CD4-positive, alpha-beta memory T cell (primary cell): ENCODE measurements around the gene DCTN4. TPM values are rescaled to one million over a fixed set of nuclear protein-coding genes. Genes with fewer than 3 reads are reported as not detected.

Experiments
- CTCF ChIA-PET: fragments of 350-600 bp; sonication (Branson Sonifier 250); formaldehyde crosslinking; loops from one replicate; lab custom pipeline; 2021; ENCODE audit warnings: inconsistent platforms; ENCODE audit not compliant: partially characterized antibody; lab: Charles Lee
- POLR2A ChIA-PET: fragments of 350-600 bp; sonication (Branson Sonifier 250); formaldehyde crosslinking; loops from one replicate; lab custom pipeline; 2021; ENCODE audit not compliant: partially characterized antibody; lab: Charles Lee
- DNase-seq, 5 donors: peaks; one replicate each; pipeline versions ENCODE4 v3.0.0 to v3.0.0-alpha.2; 2020 to 2022; ENCODE audit warnings: mixed read lengths in 1 of 5
- H3K27ac ChIP-seq: one replicate; pipeline ENCODE4 v1.7.0; 2013; ENCODE audit warnings: low read depth, low read length
- H3K27me3 ChIP-seq: 2 replicates; pipeline ENCODE4 v1.7.0; 2013; ENCODE audit warnings: mild to moderate bottlenecking, low read length, moderate library complexity; ENCODE audit not compliant: insufficient read depth
- H3K36me3 ChIP-seq: 2 replicates; pipeline ENCODE4 v1.7.0; 2013; ENCODE audit warnings: mild to moderate bottlenecking, low read length, moderate library complexity; ENCODE audit not compliant: insufficient read depth
- H3K4me1 ChIP-seq: 2 replicates; pipeline ENCODE4 v1.7.0; 2013; ENCODE audit warnings: mild to moderate bottlenecking, low read length, moderate library complexity; ENCODE audit not compliant: insufficient read depth
- H3K4me3 ChIP-seq, 2 donors: one replicate each; pipeline ENCODE4 v1.7.0; 2013; ENCODE audit warnings: low read length in 2 of 2, mild to moderate bottlenecking in 1 of 2
- H3K9me3 ChIP-seq, 2 donors: one replicate each; pipeline ENCODE4 v1.7.0; 2013; ENCODE audit warnings: low read length in 2 of 2, control low read depth in 1 of 2; ENCODE audit not compliant: control insufficient read depth in 1 of 2
- H3K27ac Mint-ChIP-seq, 7 donors: one replicate each; pipeline ENCODE4 v1.8.0; 2020 to 2021; ENCODE audit warnings: mixed read lengths in 7 of 7, mild to moderate bottlenecking in 6 of 7, inconsistent platforms in 3 of 7, moderate library complexity in 3 of 7
- H3K27me3 Mint-ChIP-seq, 2 donors: one replicate each; pipeline ENCODE4 v1.8.0; 2020 to 2021; ENCODE audit warnings: mixed read lengths in 2 of 2
- H3K36me3 Mint-ChIP-seq, 2 donors: one replicate each; pipeline ENCODE4 v1.8.0; 2020 to 2021; ENCODE audit warnings: mixed read lengths in 2 of 2, inconsistent platforms in 1 of 2, mild to moderate bottlenecking in 1 of 2
- H3K4me1 Mint-ChIP-seq, 4 donors: one replicate each; pipeline ENCODE4 v1.8.0; 2020 to 2021; ENCODE audit warnings: mixed read lengths in 4 of 4, mild to moderate bottlenecking in 1 of 4
- H3K4me3 Mint-ChIP-seq, 8 donors: one replicate each; pipeline ENCODE4 v1.8.0; 2020 to 2021; ENCODE audit warnings: mixed read lengths in 8 of 8, mild to moderate bottlenecking in 7 of 8, moderate library complexity in 6 of 8, inconsistent platforms in 3 of 8
- H3K9me3 Mint-ChIP-seq, 8 donors: one replicate each; pipeline ENCODE4 v1.8.0; 2020 to 2021; ENCODE audit warnings: mixed read lengths in 8 of 8, mild to moderate bottlenecking in 5 of 8, inconsistent platforms in 3 of 8, moderate library complexity in 1 of 8
- intact Hi-C: fragments of 100-400 bp; cut with micrococcal nuclease; formaldehyde crosslinking; loops from one replicate; pipeline ENCODE4 v1.15.1; 2023
- polyA plus RNA-seq, 2 donors: library from polyadenylated mRNA; unstranded; fragments of 300-500 nt; fragmentation: Illumina TruSeq; gene quantifications; one replicate each; pipeline ENCODE4 v1.2.3, GENCODE V29; 2021
- total RNA-seq, 2 experiments: library from RNA; stranded (reverse); gene quantifications; one replicate each; pipeline ENCODE4 v1.2.3, GENCODE V29; 2021

Gene DCTN4
- total and polyA plus RNA-seq, 4 experiments from 2014 or later = 8.8 to 46.0 (median 27.3) TPM

DNA sequence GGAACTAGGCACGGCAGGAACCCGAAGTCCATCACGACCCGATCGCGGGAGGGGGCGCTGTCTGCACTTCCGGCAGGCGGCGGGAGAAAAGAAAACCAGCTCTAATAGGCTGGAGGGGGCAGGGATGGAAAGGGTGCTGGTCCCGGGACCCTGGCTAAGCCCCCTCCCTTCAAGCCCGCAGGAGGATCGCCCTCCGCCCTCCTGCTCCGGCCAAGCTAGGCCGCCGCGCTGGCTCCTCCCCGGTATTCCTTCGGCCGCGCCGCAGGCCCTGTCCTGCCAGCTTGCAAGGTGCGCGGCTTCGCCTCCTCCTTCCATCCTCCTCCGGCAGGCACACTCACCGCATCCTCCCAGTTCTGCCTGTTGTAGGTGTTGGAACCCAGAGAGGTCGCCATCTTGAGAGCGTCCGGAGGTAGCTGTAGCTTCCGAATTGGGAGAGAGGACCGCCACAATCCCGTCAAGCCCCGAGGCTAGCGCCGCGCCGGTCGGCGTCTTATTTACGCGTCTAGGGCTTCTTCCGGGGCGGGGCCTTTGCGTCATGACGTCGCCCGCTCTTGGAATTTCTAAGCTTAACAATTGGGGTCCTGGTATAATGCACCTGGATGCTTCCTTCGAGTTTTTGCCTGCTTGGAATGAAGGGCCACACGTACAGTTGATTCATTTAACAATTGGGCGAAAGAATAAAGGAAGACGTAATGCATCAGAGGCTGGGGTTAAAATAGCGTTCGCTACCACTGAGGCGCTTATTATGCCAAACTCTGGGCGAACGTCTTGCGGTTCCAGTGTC, 58.0 kb downstream of the DCTN4 start, which contains the start of gene RBM22:
Gene RBM22, minus strand, starts transcription at position 469 of the 784 bp plus-strand sequence. Its CDS starts 77 bp downstream, at position 392.
- Histone ChIP-seq H3K4me1 (peaks cover 23% of the 10 kb centered on the region), H3K4me3 (peak within 1 kb of the TSS; percentile 92 to 93), H3K27ac (peak within 1 kb of the TSS; percentile 94), H3K36me3 (peaks cover 32% of the 10 kb centered on the region), H3K9me3 (no peaks in the 10 kb centered on the region), H3K27me3 (no peaks in the 10 kb centered on the region)
- Mint-ChIP-seq H3K27ac (peak within 1 kb of the TSS in 1 of 7 donors; percentile 84), H3K27me3 (no peaks in the 10 kb centered on the region), H3K4me1 (peaks cover 0 to 12% (median 4%) of the 10 kb centered on the region in 4 donors), H3K36me3 (peaks cover 16 to 32% of the 10 kb centered on the region in 2 donors), H3K9me3 (no peaks in the 10 kb centered on the region), H3K4me3 (peak within 1 kb of the TSS in 1 of 8 donors; percentile 60)
- intact Hi-C loops = loop anchor here (1.0 to 5.0 kb wide), 11 partner anchors 44 to 552 kb away; partner anchors contain the start of genes CD74, GM2A, RPS14 and TCOF1
- ChIA-PET POLR2A (interaction anchor here (0.7 to 3.8 kb wide), 37 partner anchors 8 to 1150 kb away, joined by 3 to 53 read pairs (median 4); partner anchors contain the start of genes CD74, CSNK1A1, DCTN4 and GM2A), CTCF (interaction anchor here (0.7 to 4.7 kb wide), 33 partner anchors 8 to 552 kb away, joined by 3 to 71 read pairs (median 6); partner anchors contain the start of genes DCTN4, GM2A, IRGM and SMIM3)
- DNase-seq = peak; percentile 90 to 95 (median 91)

- Mint-ChIP-seq H3K27ac (no peak overlapping the region), H3K9me3 (no peaks in the 10 kb centered on the region), H3K4me1 (peaks cover 0 to 12% (median 4%) of the 10 kb centered on the region in 4 donors), H3K4me3 (no peak overlapping the region), H3K27me3 (no peaks in the 10 kb centered on the region), H3K36me3 (peaks cover 21 to 38% of the 10 kb centered on the region in 2 donors)
- Histone ChIP-seq H3K4me3 (peak overlapping the region; percentile 92 to 93), H3K4me1 (peaks cover 23% of the 10 kb centered on the region), H3K9me3 (no peaks in the 10 kb centered on the region), H3K27me3 (no peaks in the 10 kb centered on the region), H3K27ac (peak overlapping the region; percentile 94), H3K36me3 (peaks cover 38% of the 10 kb centered on the region)
- intact Hi-C loops = loop anchor here (1.0 to 5.0 kb wide), 5 partner anchors 44 to 553 kb away; partner anchors contain the start of gene GM2A
- POLR2A ChIA-PET = interaction anchor here (0.7 to 3.8 kb wide), 25 partner anchors 9 to 1149 kb away, joined by 3 to 53 read pairs (median 5); partner anchors contain the start of genes CD74, CSNK1A1, DCTN4 and HMGXB3
- DNase-seq = no peak
- CTCF ChIA-PET = interaction anchor here (0.7 to 4.7 kb wide), 31 partner anchors 8 to 415 kb away, joined by 3 to 71 read pairs (median 6); partner anchors contain the start of genes DCTN4, IRGM and SMIM3
These were observed 58.6 kb downstream of the DCTN4 start for GRCh38 chr5:150700246-150700593.

- peaks cover 0 to 5% (median 2%) of the 10 kb centered on the region in 4 donors for H3K4me1 Mint-ChIP-seq
- no peaks in the 10 kb centered on the region for H3K9me3 ChIP-seq
- H3K36me3 Mint-ChIP-seq = peaks cover 61 to 86% of the 10 kb centered on the region in 2 donors
- H3K27me3 Mint-ChIP-seq = no peaks in the 10 kb centered on the region
- H3K9me3 Mint-ChIP-seq = no peaks in the 10 kb centered on the region
- intact Hi-C loops = no loop called here
- no peak overlapping the region for H3K27ac ChIP-seq
- H3K4me3 ChIP-seq = no peak overlapping the region
- peaks cover 11% of the 10 kb centered on the region for H3K4me1 ChIP-seq
- no peak for DNase-seq
- CTCF ChIA-PET = interaction anchor here (1.1 kb wide), 1 partner anchor 84 kb away, joined by 4 read pairs; the partner anchor contains the start of gene SMIM3
- H3K36me3 ChIP-seq = peaks cover 83% of the 10 kb centered on the region
- H3K27me3 ChIP-seq = no peaks in the 10 kb centered on the region
- POLR2A ChIA-PET = interaction anchor here (1.0 to 1.1 kb wide), 2 partner anchors 64 to 84 kb away, joined by 3 to 5 read pairs; partner anchors contain the start of gene SMIM3
- no peak overlapping the region for H3K4me3 Mint-ChIP-seq
- H3K27ac Mint-ChIP-seq = peak overlapping the region in 1 of 7 donors; percentile 21
These were observed 64.2 kb downstream of the DCTN4 start for GRCh38 chr5:150694612-150695011.

- no peaks in the 10 kb centered on the region for H3K9me3 ChIP-seq
- Mint-ChIP-seq H3K4me3 (no peak overlapping the region), H3K4me1 (no peaks in the 10 kb centered on the region), H3K27me3 (no peaks in the 10 kb centered on the region), H3K36me3 (peaks cover 60 to 79% of the 10 kb centered on the region in 2 donors), H3K27ac (peak overlapping the region in 1 of 7 donors; percentile 55), H3K9me3 (no peaks in the 10 kb centered on the region)
- intact Hi-C loops = no loop called here
- no peak for DNase-seq
- no peaks in the 10 kb centered on the region for H3K27me3 ChIP-seq
- no peak overlapping the region for H3K27ac ChIP-seq
- ChIA-PET CTCF (interaction anchor here (0.6 to 1.3 kb wide), 2 partner anchors 8 to 544 kb away, joined by 4 read pairs; partner anchors contain the start of gene RBM22), POLR2A (interaction anchor here (1.0 kb wide), 1 partner anchor 8 kb away, joined by 4 read pairs; the partner anchor contains the start of gene RBM22)
- H3K4me3 ChIP-seq = no peak overlapping the region
- no peaks in the 10 kb centered on the region for H3K4me1 ChIP-seq
- peaks cover 65% of the 10 kb centered on the region for H3K36me3 ChIP-seq
These were observed 66.5 kb downstream of the DCTN4 start for GRCh38 chr5:150692276-150692675.

GRCh38 chr5:150690760-150691159, 68.1 kb downstream of the DCTN4 start:
- Mint-ChIP-seq H3K4me3 (no peak overlapping the region), H3K36me3 (peaks cover 51 to 72% of the 10 kb centered on the region in 2 donors), H3K4me1 (no peaks in the 10 kb centered on the region), H3K27ac (peak overlapping the region in 1 of 7 donors; percentile 22), H3K9me3 (no peaks in the 10 kb centered on the region), H3K27me3 (no peaks in the 10 kb centered on the region)
- CTCF ChIA-PET = interaction anchor here (0.6 to 1.0 kb wide), 2 partner anchors 10 to 14 kb away, joined by 3 to 5 read pairs; partner anchors contain the start of gene RBM22
- H3K36me3 ChIP-seq = peaks cover 51% of the 10 kb centered on the region
- no peak overlapping the region for H3K27ac ChIP-seq
- POLR2A ChIA-PET = no interaction called here
- DNase-seq = no peak
- H3K4me1 ChIP-seq = no peaks in the 10 kb centered on the region
- no peaks in the 10 kb centered on the region for H3K9me3 ChIP-seq
- H3K27me3 ChIP-seq = no peaks in the 10 kb centered on the region
- intact Hi-C loops = no loop called here
- no peak overlapping the region for H3K4me3 ChIP-seq

DNA sequence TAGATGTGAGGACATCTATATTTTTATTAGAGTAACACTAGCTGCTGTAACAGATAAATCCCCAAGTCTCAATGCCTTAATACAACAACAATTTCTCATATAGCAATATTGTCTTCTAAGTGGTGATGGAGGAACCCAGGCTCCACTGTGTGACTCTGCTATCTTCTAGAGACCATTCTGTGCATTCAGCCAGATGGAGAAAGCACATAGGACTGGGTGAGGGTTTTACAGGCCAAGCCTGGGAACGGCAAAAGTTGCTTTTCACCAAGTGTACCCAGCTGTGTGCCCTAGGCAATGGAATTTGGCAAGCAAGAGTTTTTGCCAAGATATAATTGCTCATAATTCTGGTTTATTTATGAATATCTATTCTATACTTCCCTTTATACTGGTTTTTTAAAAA, 69.7 kb downstream of the DCTN4 start:
- Histone ChIP-seq H3K9me3 (no peaks in the 10 kb centered on the region), H3K27me3 (no peaks in the 10 kb centered on the region), H3K4me1 (no peaks in the 10 kb centered on the region), H3K27ac (no peak overlapping the region), H3K36me3 (peaks cover 35% of the 10 kb centered on the region), H3K4me3 (no peak overlapping the region)
- Mint-ChIP-seq H3K4me1 (no peaks in the 10 kb centered on the region), H3K27me3 (no peaks in the 10 kb centered on the region), H3K4me3 (no peak overlapping the region), H3K27ac (no peak overlapping the region), H3K36me3 (peaks cover 34 to 55% of the 10 kb centered on the region in 2 donors), H3K9me3 (no peaks in the 10 kb centered on the region)
- POLR2A ChIA-PET = interaction anchor here (1.4 kb wide), 1 partner anchor 9 kb away, joined by 3 read pairs; no protein-coding TSS in a partner anchor
- intact Hi-C loops = no loop called here
- CTCF ChIA-PET = no interaction called here
- DNase-seq = no peak
